OCI-LY1 (cell line): Measurements from ENCODE around the gene ZNF506.

Experiments
- CTCF ChIP-seq: fragments of 200-600 bp; sonication (generic), shearing (Covaris generic); IDR thresholded peaks from 2 replicates; pipeline ENCODE4 v1.5.1; 2017; ENCODE audit warnings: mild to moderate bottlenecking, antibody characterized with exemption, low read length, moderate library complexity, mixed read lengths
- EZH2 ChIP-seq: fragments of 200-600 bp; sonication (generic), shearing (Covaris generic); IDR thresholded peaks from 2 replicates; pipeline ENCODE4 v1.8.0; 2017; ENCODE audit warnings: borderline replicate concordance, mixed run types, mild to moderate bottlenecking, antibody characterized with exemption, low read length, moderate library complexity, mixed read lengths

GRCh38 chr19:19749117-19749907, 72.2 kb downstream of the ZNF506 start:
- TF ChIP-seq CTCF (no peak), EZH2 (no peak)
